Stimulated activated CD4-positive, alpha-beta T cell treated with anti-CD3 and anti-CD28 coated beads, TNF-alpha, amount 100 ng/mL, for 24 hours (primary cell): ENCODE measurements around the gene CHD5.

Source experiments
- DNase-seq, 3 experiments: peaks; one replicate each; pipeline ENCODE4 v3.0.0-alpha.2; 2020; ENCODE audit warnings: low read depth in 3 of 3

CHD5 gene

DNA sequence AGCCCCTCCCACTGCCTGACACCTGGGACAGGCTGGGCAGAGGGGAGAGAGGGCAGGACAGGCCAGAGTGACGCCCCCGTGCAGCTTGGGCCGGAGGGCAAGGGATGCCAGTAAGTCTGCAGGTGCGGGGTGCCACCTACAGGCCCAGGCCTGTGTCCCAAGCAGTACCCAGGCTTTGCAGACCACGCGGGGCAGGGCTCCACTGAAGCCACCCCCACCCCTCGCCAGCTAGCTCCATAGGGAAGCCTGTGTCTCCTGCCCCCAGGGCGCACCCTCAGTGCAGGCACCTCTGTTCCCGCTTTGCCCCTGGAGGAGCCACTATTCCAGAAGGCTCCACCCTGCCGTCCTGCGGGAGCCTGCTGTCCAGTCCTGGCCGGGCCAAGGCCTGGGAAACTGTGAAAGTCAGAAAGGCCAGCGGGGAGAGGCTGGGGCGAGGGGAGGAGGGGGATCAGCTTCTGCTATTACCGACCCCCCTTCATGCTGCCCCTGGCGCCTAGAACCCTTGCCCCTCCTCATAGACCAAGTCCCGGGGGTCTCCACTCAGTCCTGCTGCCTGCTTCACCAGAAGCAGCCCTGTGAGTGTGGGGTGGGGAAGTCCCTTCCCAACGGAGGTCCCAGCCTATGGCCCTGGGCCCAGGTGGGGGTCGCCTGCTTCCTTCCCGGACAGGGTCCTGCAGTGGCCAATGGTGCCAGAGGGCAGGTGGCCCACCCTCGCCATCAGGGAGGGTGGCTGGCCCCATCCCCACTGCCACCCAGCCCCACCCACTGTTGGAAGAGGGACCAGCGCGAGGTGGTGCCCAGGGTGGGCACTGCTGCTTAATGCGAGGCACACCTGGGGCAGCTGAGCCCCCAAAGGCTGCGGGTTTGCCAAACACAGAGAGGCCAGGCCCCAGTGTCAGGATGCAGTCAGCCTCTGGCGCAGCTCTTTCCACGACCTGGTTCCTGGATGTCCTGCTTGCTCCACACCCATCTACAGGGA lies 80.0 kb downstream of the CHD5 start:
- DNase-seq: no peak

GRCh38 chr1:6099297-6099696 lies 80.8 kb downstream of the CHD5 start:
- no peak for DNase-seq

DNA sequence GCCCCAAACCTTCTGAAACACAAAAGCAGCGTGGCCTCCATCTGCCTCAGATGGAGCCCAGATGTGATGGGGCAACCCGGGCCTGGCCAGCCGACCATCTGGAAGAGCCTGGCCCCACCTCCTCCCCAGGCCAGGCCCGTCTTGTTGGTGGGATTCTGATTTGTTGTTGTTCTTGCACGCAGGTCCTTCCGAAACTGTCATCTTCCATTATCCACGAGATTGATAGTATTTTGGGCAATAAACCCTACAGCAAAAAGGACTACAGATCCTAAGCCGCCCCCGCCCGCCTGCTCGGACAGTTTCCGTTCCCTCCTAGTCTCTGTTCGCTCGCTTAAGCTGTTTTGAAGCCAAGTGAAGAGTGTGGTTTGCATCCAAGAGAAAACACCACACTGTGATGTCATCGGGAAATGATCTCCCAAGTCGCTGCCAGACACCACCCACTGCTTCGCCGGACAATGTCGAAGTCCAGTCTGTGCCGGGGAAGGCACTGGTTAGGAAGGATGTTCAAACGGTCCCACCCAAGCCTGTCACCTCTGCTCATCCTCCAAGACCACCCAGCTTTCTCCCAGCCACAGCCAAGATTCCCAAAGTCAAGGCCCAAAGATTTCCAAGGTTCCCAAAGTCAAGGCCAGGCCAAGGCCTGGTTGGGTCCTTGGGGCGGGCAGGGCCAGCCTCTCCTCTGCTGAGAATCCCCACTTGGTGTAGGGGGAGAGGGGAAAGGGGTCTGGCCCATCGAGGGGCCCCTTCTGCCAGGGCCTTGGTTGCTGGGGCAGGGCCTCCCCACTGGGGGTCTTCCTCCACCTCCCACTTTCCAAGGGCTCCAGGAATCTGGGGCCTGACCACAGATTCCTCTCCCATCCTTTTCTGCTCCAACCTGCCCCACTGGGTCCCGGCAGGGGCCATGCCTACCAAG lies 81.6 kb downstream of the CHD5 start:
- no peak for DNase-seq

GRCh38 chr1:6097824-6098223 lies 82.3 kb downstream of the CHD5 start:
- DNase-seq: no peak

DNA sequence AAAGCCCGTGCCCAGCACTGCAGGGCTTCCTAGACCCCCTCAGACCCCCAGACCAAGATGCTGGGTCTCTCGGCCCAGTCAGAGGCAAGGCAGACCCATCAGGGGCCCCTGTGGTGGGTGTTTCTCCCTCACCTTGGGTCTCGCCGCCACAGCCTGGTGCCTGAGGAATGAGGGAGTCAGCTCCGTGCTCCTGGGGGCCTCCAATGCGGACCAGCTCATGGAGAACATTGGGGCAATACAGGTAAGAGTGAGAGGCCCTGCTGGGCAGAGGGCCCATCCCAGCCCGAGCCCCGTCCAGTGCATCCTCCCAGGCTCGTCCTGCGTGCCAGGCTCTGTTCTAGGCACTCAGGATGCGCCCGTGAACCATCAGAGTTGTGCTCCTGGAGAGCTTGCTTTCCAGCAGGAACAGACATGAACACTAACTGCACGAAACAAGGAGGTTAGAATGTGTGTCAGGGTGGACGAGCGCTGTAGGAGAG lies 83.0 kb downstream of the CHD5 start:
- no peak for DNase-seq

GRCh38 chr1:6096243-6097116 lies 83.6 kb downstream of the CHD5 start:
- DNase-seq: no peak

DNA sequence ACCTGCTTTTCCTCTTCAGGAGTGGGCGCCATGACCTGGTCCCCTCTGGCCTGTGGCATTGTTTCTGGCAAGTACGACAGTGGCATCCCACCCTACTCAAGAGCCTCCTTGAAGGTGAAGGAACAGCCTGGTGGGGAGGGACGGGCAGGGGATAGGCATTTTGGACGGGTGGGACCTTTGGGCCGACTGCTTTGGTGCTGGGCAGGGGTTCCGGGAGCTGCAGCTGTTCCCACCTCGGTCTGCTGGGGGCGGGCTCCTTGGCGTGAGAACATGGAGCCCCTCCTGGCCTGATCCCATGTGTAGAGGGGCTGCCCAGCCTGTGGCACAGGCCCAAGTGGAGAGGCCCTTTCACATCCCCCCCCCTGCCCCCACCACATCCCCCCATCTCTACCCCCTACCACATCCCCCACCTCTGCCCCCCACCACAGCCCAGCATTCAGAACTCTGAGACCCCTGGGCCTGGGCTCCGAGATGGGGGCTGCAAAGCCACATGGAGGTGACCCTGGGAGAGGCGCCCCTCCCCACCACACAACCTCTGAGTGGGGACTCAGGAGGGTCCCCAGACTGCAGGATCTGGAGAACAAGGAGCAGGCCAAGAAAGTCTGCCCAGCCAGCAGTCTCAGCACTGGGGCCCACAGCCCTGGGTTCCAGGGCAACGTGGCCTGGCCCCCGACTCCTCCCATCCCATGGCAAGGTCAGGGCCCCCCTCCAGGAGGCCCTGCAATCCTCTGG lies 84.4 kb downstream of the CHD5 start:
- no peak for DNase-seq

DNA sequence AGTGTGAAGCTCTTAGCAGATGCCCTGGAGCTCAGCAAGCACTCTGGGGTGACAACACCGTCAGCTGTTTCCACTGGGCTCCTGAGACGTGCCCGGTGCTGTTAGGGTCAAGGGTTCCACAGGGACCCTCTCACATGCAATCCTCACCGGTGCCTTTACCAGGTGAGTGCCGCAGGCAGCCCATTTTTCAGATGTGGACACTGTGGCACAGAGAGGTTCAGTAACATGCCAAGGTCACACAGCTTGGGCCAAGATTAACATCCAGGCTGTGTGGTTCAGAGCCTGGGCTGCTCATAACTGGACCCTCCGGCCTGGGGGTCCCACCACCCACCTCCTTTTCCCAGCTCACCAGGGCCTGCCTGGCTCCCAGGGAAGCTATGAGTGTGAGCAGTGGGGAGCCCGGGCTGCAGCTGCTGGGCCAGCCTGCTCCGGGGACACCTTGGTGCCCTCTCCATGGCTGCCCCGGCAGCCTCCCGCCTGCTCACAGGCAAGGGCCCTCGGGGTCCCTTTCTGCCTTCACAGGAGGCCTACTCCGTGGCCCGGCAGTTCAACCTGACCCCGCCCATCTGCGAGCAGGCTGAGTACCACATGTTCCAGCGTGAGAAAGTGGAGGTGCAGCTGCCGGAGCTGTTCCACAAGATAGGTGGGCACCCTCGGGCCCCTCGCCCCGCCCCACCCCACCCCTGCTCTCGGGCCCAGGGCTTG lies 85.2 kb downstream of the CHD5 start:
- no peak for DNase-seq

DNA sequence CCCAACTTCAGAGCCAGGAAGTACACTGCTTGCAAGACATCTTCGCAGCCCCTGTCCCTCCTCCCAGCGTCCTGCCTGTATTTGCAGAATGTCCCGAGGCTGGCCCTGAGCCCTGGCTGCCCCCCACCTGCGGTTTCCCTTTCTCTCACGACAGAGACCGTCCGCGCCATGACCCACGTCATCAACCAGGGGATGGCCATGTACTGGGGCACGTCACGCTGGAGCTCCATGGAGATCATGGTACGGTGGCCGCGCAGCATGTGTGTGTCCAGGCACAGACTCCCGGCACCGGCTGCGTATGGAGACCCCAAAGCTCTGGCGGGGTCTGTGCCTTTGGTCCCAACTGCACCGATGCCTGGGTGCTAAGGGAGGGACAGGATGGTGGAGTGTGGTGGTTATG lies 85.9 kb downstream of the CHD5 start:
- DNase-seq: no peak

DNA sequence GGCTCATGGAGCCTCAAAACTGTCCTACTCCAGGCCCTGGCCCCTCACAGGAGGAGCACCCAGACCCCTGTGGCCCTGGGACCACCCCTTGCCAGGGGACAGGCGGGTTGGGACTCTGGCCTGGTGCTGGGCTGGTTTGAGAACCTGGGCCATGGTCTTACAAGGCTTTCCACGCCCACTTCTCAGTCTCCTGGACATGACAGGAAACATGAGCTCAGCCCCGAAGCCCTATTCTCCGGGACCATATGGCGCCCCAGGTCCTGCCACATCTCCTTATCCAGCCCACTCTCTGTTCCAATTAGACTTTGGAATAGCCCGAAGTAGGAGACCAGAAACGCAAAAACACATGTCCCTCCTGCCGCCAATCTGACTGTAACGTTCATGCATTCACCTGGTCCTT lies 86.5 kb downstream of the CHD5 start:
- DNase-seq: no peak

DNA sequence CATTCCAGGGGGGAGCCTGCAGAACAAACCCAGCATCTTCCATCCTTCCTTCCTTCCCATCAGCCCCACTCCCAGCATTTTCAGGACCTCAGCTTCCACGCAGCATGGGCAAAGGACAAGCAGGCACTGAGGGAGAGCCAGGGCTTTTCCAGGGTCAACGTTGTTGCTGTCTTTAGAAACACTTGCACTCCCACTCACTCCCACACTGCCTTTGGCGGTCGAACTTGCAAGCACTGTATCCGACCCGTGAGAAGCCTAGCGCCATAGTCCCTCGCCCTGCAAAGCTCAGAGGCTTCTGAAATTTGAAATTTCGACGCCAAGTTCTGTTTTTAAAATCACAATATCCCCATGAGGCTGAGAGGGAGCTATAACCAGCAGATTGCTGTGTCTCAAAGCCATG lies 87.0 kb downstream of the CHD5 start:
- DNase-seq: no peak

GRCh38 chr1:6092211-6092610 lies 87.9 kb downstream of the CHD5 start:
- no peak for DNase-seq

DNA sequence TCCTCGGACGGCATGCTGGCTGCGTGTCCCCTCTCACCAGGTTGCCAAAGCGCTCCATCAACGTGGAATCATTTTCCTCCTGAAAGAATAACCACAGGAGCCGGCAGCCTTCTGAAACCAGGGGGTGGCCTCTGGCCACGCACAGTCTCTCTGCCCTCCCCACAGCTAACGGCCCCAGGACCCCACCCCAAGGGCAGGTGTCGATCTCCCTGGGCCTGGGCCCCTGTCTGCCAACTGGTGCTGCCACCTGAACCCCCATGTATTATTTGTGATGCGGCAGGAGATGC lies 88.4 kb downstream of the CHD5 start:
- DNase-seq: no peak

- no peak for DNase-seq
Measured at GRCh38 chr1:6090996-6091822, 88.9 kb downstream of the CHD5 start.

DNA sequence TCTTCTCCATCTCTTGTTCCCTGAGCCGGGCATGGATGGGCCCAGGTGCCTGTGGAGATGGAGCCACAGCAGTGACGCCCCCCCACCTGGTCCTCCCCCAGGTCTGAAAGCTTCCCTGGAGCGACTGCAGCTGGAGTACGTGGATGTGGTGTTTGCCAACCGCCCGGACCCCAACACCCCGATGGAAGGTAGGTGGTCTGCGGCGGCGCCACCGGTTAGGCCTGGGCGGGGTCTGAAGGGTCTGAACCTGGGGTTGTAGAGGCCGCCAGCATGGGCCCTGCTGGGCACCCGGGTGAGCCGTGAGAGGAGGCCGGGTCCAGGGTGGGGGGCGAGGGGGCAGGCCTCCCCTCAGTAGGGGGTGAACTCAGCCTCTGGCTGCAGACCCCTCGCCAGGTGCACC lies 89.8 kb downstream of the CHD5 start:
- DNase-seq: no peak

DNA sequence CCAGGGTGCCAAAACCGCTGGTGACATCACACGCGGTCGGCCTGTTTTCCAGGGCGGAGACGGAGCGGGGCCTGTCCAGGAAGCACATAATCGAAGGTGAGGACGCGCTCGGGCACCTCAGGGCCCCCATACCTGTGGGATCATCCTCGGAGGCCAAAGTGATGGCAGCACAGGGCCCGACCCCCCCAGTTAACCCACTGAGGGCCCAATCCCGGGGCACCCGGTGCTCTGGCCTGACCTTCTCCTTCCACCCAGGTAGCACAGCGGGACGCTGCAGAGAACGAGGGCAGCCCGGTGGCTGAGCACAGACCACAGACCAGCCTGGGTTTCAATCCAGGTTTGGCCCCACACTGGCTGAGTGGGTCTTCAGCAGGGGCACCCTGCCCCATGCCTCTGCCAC lies 91.2 kb downstream of the CHD5 start:
- no peak for DNase-seq

DNA sequence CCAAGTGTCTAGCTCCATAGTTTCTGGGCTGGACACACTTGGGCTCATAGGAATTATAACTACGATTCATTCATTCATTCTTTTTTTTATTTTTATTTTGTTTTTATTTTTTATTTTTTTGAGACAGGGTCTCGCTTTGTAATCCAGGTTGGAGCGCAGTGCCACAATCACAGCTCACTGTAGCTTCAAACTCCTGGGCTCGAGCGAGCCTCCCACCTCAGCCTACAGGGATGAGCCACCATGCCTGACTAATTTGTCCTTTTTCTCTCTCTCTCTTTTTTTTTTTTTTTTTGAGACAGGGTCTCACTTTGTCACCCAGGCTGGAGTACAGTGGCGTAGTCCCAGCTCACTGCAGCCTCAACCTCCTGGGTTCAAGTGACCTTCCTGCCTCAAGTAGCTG lies 92.2 kb downstream of the CHD5 start:
- no peak for DNase-seq

GRCh38 chr1:6087377-6087772 lies 92.7 kb downstream of the CHD5 start:
- no peak for DNase-seq

GRCh38 chr1:6086762-6087376 lies 93.3 kb downstream of the CHD5 start:
- DNase-seq: no peak
